K562 (cell line): ENCODE measurements around the gene MRPS24. TPM values are rescaled to one million over a fixed set of nuclear protein-coding genes. Genes with fewer than 3 reads are reported as not detected.

ENCODE experiments used
- ATAC-seq: fragments of 200-7000 bp; cut with Tn5 transposase; 3 replicates; pipeline ENCODE4 v1.9.1; 2020; ENCODE audit warnings: moderate library complexity
- BruUV-seq: library from RNA; stranded (reverse); fragments of 400-500 nt; replicated peaks from 2 replicates; lab custom pipeline; 2021; lab: Mats Ljungman, UMichigan
- CTCF ChIA-PET: fragments of 300-600 bp; formaldehyde crosslinking; extraction: SDS; loops from one replicate; lab custom pipeline; 2021; ENCODE audit warnings: low intra/inter-chr PET ratio; lab: Yijun Ruan, JAX
- POLR2A ChIA-PET: fragments of 300-600, 350-650 bp; sonication (Branson Sonifier 250); formaldehyde crosslinking; extraction: SDS; loops from one replicate; lab custom pipeline; 2021; ENCODE audit warnings: antibody characterized with exemption, inconsistent platforms; lab: Yijun Ruan, JAX
- DNase-seq, 4 experiments: peaks; one replicate each; pipeline versions ENCODE4 v3.0.0 to v3.0.0-alpha.2; 2011 to 2018; ENCODE audit warnings: low spot score in 3 of 4, mixed read lengths in 3 of 4; ENCODE audit errors: extremely low read depth in 1 of 4
- FAIRE-seq: peaks from 2 replicates; lab custom pipeline; 2011; peaks lifted over from hg19 to GRCh38; lab: Jason Lieb, UNC
- H2AFZ ChIP-seq: 2 replicates; pipeline ENCODE4 v1.6.0; 2011; ENCODE audit warnings: low read depth, low read length, control low read depth, inconsistent platforms
- H3K27ac ChIP-seq: fragments of 200-600 bp; 3 replicates; pipeline ENCODE4 v1.8.0; 2011; ENCODE audit warnings: low read depth, mild to moderate bottlenecking, control low read depth, inconsistent platforms, low read length, moderate library complexity, mixed read lengths; ENCODE audit errors: extremely low read depth
- H3K27me3 ChIP-seq, 2 experiments: fragments of 300-600 bp in 1 of 2; 2 replicates in 1 of 2; 3 replicates in 1 of 2; pipeline versions ENCODE4 v1.6.0 to v1.8.0; 2011; ENCODE audit warnings: inconsistent platforms in 2 of 2, low read length in 2 of 2, mild to moderate bottlenecking in 1 of 2, mixed read lengths in 1 of 2, moderate library complexity in 1 of 2; ENCODE audit not compliant: control insufficient read depth in 2 of 2, insufficient read depth in 2 of 2
- H3K36me3 ChIP-seq: fragments of 300-600 bp; 3 replicates; pipeline ENCODE4 v1.8.0; 2011; ENCODE audit warnings: mild to moderate bottlenecking, low read length, inconsistent platforms; ENCODE audit not compliant: control insufficient read depth, insufficient read depth
- H3K4me1 ChIP-seq, 2 experiments: fragments of 200-600 bp in 1 of 2; replicated peaks in 1 of 2; 2 replicates in 1 of 2; 3 replicates in 1 of 2; pipeline versions ENCODE4 v1.5.1 to v1.8.0; 2011; ENCODE audit warnings: inconsistent platforms in 2 of 2, low read length in 2 of 2, mild to moderate bottlenecking in 1 of 2, mixed read lengths in 1 of 2, moderate library complexity in 1 of 2; ENCODE audit not compliant: control insufficient read depth in 2 of 2, insufficient read depth in 2 of 2
- H3K4me2 ChIP-seq: 2 replicates; pipeline ENCODE4 v1.6.1; 2011; ENCODE audit warnings: low read length, control low read depth, inconsistent platforms, mixed read lengths; ENCODE audit not compliant: insufficient read depth
- H3K4me3 ChIP-seq: fragments of 200-600 bp; sonication (generic), shearing (Covaris generic); 2 replicates; pipeline ENCODE4 v1.5.1; 2016; ENCODE audit warnings: control low read depth, inconsistent platforms
- H3K79me2 ChIP-seq: fragments of 200-600 bp; 3 replicates; pipeline ENCODE4 v1.8.0; 2011; ENCODE audit warnings: low read length, inconsistent platforms; ENCODE audit not compliant: control insufficient read depth, insufficient read depth
- H3K9ac ChIP-seq, 2 experiments: 2 replicates each; pipeline versions ENCODE4 v1.6.0 to v1.6.1; 2011; ENCODE audit warnings: low read depth in 2 of 2, low read length in 2 of 2, control low read depth in 1 of 2, inconsistent platforms in 1 of 2, mild to moderate bottlenecking in 1 of 2, mixed read lengths in 1 of 2; ENCODE audit not compliant: insufficient read depth in 1 of 2
- H3K9me1 ChIP-seq: one replicate; pipeline ENCODE4 v1.6.0; 2011; ENCODE audit warnings: inconsistent platforms, mild to moderate bottlenecking, low read length, moderate library complexity; ENCODE audit not compliant: control insufficient read depth, insufficient read depth
- H3K9me3 ChIP-seq: replicated peaks from 2 replicates; pipeline ENCODE4 v1.5.1; 2011; ENCODE audit warnings: low read depth, low read length, inconsistent platforms; ENCODE audit not compliant: control insufficient read depth, insufficient read depth
- H4K20me1 ChIP-seq: replicated peaks from 2 replicates; pipeline ENCODE4 v1.6.1; 2011; ENCODE audit warnings: low read length, inconsistent platforms, mixed read lengths; ENCODE audit not compliant: control insufficient read depth, insufficient read depth
- BHLHE40 ChIP-seq: IDR thresholded peaks from 2 replicates; pipeline ENCODE4 v1.6.1; 2011; ENCODE audit warnings: low read length, improper control_type of control experiment
- DMBX1 ChIP-seq: fragments of 250-450 bp; sonication (Bioruptor Pico); IDR thresholded peaks from 2 replicates; pipeline ENCODE4 v1.8.0; 2022; ENCODE audit warnings: inconsistent platforms, mild to moderate bottlenecking, moderate library complexity, borderline replicate concordance
- ELF1 ChIP-seq: fragments of 200-800 bp; sonication (Bioruptor generic); IDR thresholded peaks from 2 replicates; pipeline ENCODE4 v1.6.1; 2016; ENCODE audit warnings: missing genetic modification characterization, missing compliant biosample characterization
- GATA2 ChIP-seq: sonication (generic); formaldehyde crosslinking; IDR thresholded peaks from 2 replicates; pipeline ENCODE4 v1.4.0; 2020; ENCODE audit warnings: mild to moderate bottlenecking, missing genetic modification reagents
- HEY1 ChIP-seq: fragments of 250-450 bp; sonication (Bioruptor Pico); IDR thresholded peaks from 2 replicates; pipeline ENCODE4 v1.5.0; 2020; ENCODE audit warnings: mild to moderate bottlenecking, moderate library complexity, borderline replicate concordance
- MYNN ChIP-seq, 2 experiments: sonication (generic); formaldehyde crosslinking in 1 of 2; IDR thresholded peaks; 2 replicates each; pipeline versions ENCODE4 v1.5.0 to v1.6.1; 2016 to 2020; ENCODE audit warnings: antibody characterized with exemption in 1 of 2, missing genetic modification reagents in 1 of 2
- POLR3A ChIP-seq: IDR thresholded peaks from 2 replicates; pipeline ENCODE4 v1.6.1; 2011; ENCODE audit warnings: borderline replicate concordance, mild to moderate bottlenecking, moderate library complexity; ENCODE audit not compliant: insufficient read length, insufficient read depth; ENCODE audit errors: extremely low read depth
- RAD21 ChIP-seq, 2 experiments: fragments of 250-450 bp in 1 of 2; fragments of 450-650 bp in 1 of 2; sonication (Bioruptor Pico) in 1 of 2; formaldehyde crosslinking in 1 of 2; IDR thresholded peaks in 1 of 2; conservative IDR thresholded peaks in 1 of 2; 2 replicates each; pipeline versions ENCODE4 v1.4.0 to v1.8.0; 2020 to 2022; ENCODE audit warnings: mild to moderate bottlenecking in 2 of 2, moderate library complexity in 1 of 2
- RFX7 ChIP-seq: fragments of 250-450 bp; sonication (Bioruptor Pico); IDR thresholded peaks from 2 replicates; pipeline ENCODE4 v1.5.1; 2021; ENCODE audit warnings: mild to moderate bottlenecking
- SIX5 ChIP-seq, 2 experiments: IDR thresholded peaks; 2 replicates each; pipeline ENCODE4 v1.6.1; 2011; ENCODE audit warnings: low read length in 2 of 2, borderline replicate concordance in 1 of 2, low read depth in 1 of 2, mild to moderate bottlenecking in 1 of 2, moderate library complexity in 1 of 2; ENCODE audit not compliant: insufficient read depth in 1 of 2
- SREBF2 ChIP-seq: sonication (generic); formaldehyde crosslinking; IDR thresholded peaks from 2 replicates; pipeline ENCODE4 v1.4.0; 2020; ENCODE audit warnings: mild to moderate bottlenecking, missing genetic modification reagents
- ZNF316 ChIP-seq: fragments of 450-650 bp; IDR thresholded peaks from 2 replicates; pipeline ENCODE4 v1.6.1; 2016
- ZNF830 ChIP-seq: fragments of 250-450 bp; sonication (Bioruptor Pico); IDR thresholded peaks from 2 replicates; pipeline ENCODE4 v1.5.0; 2021; ENCODE audit warnings: mild to moderate bottlenecking
- WGBS: fragments of 100-300 bp; shearing (Covaris generic); methylation state at CpG from one replicate; pipeline ENCODE4 v1.1.6; 2016; ENCODE audit warnings: low coverage, mixed read lengths; ENCODE audit not compliant: insufficient coverage; ENCODE audit errors: missing lambda C conversion rate; 5-methylcytosine and 5-hydroxymethylcytosine counted together
- in situ Hi-C: fragments of 300-500 bp; cut with MboI; formaldehyde crosslinking; loops from 4 replicates; pipeline ENCODE4 v1.15.0; 2018; ENCODE audit warnings: inconsistent platforms, mixed read lengths
- intact Hi-C: fragments of 100-400 bp; cut with micrococcal nuclease; formaldehyde crosslinking; loops from 2 replicates; pipeline ENCODE4 v1.14.2; 2022
- polyA plus RNA-seq, 8 experiments: library from polyadenylated mRNA; depleted of rRNA in 4 of 8; stranded (reverse) in 5 of 8; unstranded in 3 of 8; fragments of >200 nt; fragmentation: Nextera tagmentation in 2 of 8; fragmentation: Illumina TruSeq in 1 of 8; extraction: Ambion mirVana in 2 of 8; extraction: Trizol in 1 of 8; gene quantifications; 2 replicates each; pipeline versions ENCODE4 v1.2.1 to v1.2.3, GENCODE V29; 2011 to 2014; ENCODE audit warnings: inconsistent platforms in 1 of 8, missing spikeins in 1 of 8
- total RNA-seq, 7 experiments: library from RNA; depleted of rRNA in 6 of 7; stranded (reverse); fragments of >200 nt in 6 of 7; fragmentation: Illumina TruSeq in 2 of 7; extraction: Trizol in 2 of 7; gene quantifications; 2 replicates each; pipeline versions ENCODE4 v1.2.1 to v1.2.3, GENCODE V29; 2011 to 2021; ENCODE audit warnings: low replicate concordance in 1 of 7
- TF ChIP-seq, protein P1 (sequence below): fragments of 250-450 bp; sonication (Bioruptor Pico); IDR thresholded peaks from 2 replicates; pipeline ENCODE4 v1.5.0; 2022; ENCODE audit warnings: mild to moderate bottlenecking
- TF ChIP-seq, protein P2 (sequence below): sonication (generic); formaldehyde crosslinking; IDR thresholded peaks from 2 replicates; pipeline ENCODE4 v1.8.1; 2022; ENCODE audit warnings: missing genetic modification reagents
- TF ChIP-seq, protein P3 (sequence below): sonication (generic); formaldehyde crosslinking; IDR thresholded peaks from 2 replicates; pipeline ENCODE4 v1.8.0; 2022; ENCODE audit warnings: missing genetic modification reagents, mild to moderate bottlenecking, borderline replicate concordance
- TF ChIP-seq, protein P4 (sequence below), 2 experiments: fragments of 450-650 bp; IDR thresholded peaks; 2 replicates each; pipeline ENCODE4 v1.6.1; 2016

MRPS24 gene
- total and polyA plus RNA-seq, 9 of the 15 experiments (the other 6 are each of a cell fraction or from before 2014, with no cell fraction given): 51.4 to 214 (median 169) TPM

DNA sequence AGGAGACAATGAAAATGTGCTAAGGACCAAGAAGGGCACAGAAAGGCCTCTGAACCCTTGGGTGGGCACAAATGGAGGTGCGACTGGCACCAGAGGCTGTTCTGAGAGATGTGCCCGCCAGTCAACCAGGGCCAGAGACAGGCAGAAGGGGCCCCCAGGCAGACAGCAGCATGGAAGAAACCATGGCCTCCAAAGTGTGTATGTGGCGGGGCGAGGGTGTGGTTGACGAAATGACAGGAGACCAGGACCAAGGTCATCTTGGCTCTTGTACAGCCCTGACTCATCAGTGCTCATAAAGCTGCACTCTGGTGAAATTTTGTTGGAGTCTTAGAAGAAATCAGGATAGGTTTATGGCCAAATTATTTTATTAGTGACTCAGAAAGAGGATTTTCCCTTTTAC, 4.0 kb upstream of the MRPS24 start:
- Histone ChIP-seq H2AFZ (peak overlapping the region; percentile 67; the same call in 1 of the 2 replicates), H3K9me3 (no peaks in the 10 kb centered on the region), H3K4me2 (peak overlapping the region; percentile 63), H4K20me1 (no peaks in the 10 kb centered on the region), H3K36me3 (peaks cover 32% of the 10 kb centered on the region; the same call in 2 of the 3 replicates), H3K27me3 (no peaks in the 10 kb centered on the region), H3K9ac (peak overlapping the region; percentile 22 to 55), H3K4me1 (peaks cover 22 to 27% of the 10 kb centered on the region in 2 experiments; a peak in 4 of 5 replicates), H3K79me2 (peaks cover 11% of the 10 kb centered on the region), H3K9me1 (no peaks in the 10 kb centered on the region), H3K4me3 (no peak overlapping the region), H3K27ac (peak overlapping the region; percentile 74)
- ChIA-PET CTCF (no interaction called here), POLR2A (interaction anchor here (0.5 to 3.8 kb wide), 4 partner anchors 11 to 379 kb away, joined by 3 to 19 read pairs (median 4); no protein-coding TSS in a partner anchor)
- in situ Hi-C loops: no loop called here
- DNase-seq (peak; percentile 49 to 74 (median 63)), FAIRE-seq (no peak), ATAC-seq (peak; percentile 51)
- intact Hi-C loops: no loop called here
- WGBS: 9% methylated on average over 5 of the region's 5 CpGs
- BruUV-seq: no TSS peak
- no peak for TF ChIP-seq RFX7
- TF ChIP-seq, protein P1, sequence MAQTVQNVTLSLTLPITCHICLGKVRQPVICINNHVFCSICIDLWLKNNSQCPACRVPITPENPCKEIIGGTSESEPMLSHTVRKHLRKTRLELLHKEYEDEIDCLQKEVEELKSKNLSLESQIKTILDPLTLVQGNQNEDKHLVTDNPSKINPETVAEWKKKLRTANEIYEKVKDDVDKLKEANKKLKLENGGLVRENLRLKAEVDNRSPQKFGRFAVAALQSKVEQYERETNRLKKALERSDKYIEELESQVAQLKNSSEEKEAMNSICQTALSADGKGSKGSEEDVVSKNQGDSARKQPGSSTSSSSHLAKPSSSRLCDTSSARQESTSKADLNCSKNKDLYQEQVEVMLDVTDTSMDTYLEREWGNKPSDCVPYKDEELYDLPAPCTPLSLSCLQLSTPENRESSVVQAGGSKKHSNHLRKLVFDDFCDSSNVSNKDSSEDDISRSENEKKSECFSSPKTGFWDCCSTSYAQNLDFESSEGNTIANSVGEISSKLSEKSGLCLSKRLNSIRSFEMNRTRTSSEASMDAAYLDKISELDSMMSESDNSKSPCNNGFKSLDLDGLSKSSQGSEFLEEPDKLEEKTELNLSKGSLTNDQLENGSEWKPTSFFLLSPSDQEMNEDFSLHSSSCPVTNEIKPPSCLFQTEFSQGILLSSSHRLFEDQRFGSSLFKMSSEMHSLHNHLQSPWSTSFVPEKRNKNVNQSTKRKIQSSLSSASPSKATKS (CRISPR knock-in tag): no peak
- TF ChIP-seq BHLHE40: no peak
- TF ChIP-seq SIX5 (IDR thresholded peaks at IDR 0.05; ENCODE audit: borderline replicate concordance in 1 of 2, insufficient read depth in 1 of 2, low read depth in 1 of 2, low read length in 2 of 2): no peak
- TF ChIP-seq, protein P2, sequence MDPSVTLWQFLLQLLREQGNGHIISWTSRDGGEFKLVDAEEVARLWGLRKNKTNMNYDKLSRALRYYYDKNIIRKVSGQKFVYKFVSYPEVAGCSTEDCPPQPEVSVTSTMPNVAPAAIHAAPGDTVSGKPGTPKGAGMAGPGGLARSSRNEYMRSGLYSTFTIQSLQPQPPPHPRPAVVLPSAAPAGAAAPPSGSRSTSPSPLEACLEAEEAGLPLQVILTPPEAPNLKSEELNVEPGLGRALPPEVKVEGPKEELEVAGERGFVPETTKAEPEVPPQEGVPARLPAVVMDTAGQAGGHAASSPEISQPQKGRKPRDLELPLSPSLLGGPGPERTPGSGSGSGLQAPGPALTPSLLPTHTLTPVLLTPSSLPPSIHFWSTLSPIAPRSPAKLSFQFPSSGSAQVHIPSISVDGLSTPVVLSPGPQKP: no peak
- TF ChIP-seq POLR3A: no peak
- no peak for TF ChIP-seq HEY1 (CRISPR knock-in tag)
- TF ChIP-seq RAD21 (CRISPR knock-in tag; conservative IDR thresholded peaks at IDR 0.05 in 1 of 2, IDR thresholded peaks at IDR 0.05 in 1 of 2): no peak
- TF ChIP-seq GATA2: no peak
- TF ChIP-seq, protein P3, sequence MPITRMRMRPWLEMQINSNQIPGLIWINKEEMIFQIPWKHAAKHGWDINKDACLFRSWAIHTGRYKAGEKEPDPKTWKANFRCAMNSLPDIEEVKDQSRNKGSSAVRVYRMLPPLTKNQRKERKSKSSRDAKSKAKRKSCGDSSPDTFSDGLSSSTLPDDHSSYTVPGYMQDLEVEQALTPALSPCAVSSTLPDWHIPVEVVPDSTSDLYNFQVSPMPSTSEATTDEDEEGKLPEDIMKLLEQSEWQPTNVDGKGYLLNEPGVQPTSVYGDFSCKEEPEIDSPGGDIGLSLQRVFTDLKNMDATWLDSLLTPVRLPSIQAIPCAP (CRISPR knock-in tag): no peak
- no peak for TF ChIP-seq SREBF2 (CRISPR knock-in tag)
- peak; percentile 68 for TF ChIP-seq DMBX1 (CRISPR knock-in tag)
- no peak for TF ChIP-seq ZNF316
- TF ChIP-seq ELF1 (tag): no peak
- TF ChIP-seq ZNF830 (CRISPR knock-in tag): no peak
- TF ChIP-seq, protein P4, sequence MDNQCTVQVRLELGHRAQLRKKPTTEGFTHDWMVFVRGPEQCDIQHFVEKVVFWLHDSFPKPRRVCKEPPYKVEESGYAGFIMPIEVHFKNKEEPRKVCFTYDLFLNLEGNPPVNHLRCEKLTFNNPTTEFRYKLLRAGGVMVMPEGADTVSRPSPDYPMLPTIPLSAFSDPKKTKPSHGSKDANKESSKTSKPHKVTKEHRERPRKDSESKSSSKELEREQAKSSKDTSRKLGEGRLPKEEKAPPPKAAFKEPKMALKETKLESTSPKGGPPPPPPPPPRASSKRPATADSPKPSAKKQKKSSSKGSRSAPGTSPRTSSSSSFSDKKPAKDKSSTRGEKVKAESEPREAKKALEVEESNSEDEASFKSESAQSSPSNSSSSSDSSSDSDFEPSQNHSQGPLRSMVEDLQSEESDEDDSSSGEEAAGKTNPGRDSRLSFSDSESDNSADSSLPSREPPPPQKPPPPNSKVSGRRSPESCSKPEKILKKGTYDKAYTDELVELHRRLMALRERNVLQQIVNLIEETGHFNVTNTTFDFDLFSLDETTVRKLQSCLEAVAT (IDR thresholded peaks at IDR 0.05): no peak
- TF ChIP-seq MYNN (IDR thresholded peaks at IDR 0.05): no peak
- TF ChIP-seq MYNN (CRISPR knock-in tag; IDR thresholded peaks at IDR 0.05): no peak
